GM21576 (cell line): ENCODE results near the gene TDRD9.
A peak's percentile ranks its signal among the peaks of the same experiment; 100 is the strongest.

Experiments used
- ATAC-seq: cut with Tn5 transposase; IDR thresholded peaks from one replicate; pipeline ENCODE4 v1.9.1; 2021; ENCODE audit warnings: mild to moderate bottlenecking, moderate library complexity; ENCODE audit not compliant: unreplicated experiment

Gene TDRD9

GRCh38 chr14:104062281-104062680, 134.0 kb downstream of the TDRD9 start:
- no peak for ATAC-seq

- no peak for ATAC-seq
These were observed 135.7 kb downstream of the TDRD9 start for GRCh38 chr14:104064003-104064402.

- ATAC-seq, result no peak
These were observed 138.0 kb downstream of the TDRD9 start for GRCh38 chr14:104066279-104066678.

DNA sequence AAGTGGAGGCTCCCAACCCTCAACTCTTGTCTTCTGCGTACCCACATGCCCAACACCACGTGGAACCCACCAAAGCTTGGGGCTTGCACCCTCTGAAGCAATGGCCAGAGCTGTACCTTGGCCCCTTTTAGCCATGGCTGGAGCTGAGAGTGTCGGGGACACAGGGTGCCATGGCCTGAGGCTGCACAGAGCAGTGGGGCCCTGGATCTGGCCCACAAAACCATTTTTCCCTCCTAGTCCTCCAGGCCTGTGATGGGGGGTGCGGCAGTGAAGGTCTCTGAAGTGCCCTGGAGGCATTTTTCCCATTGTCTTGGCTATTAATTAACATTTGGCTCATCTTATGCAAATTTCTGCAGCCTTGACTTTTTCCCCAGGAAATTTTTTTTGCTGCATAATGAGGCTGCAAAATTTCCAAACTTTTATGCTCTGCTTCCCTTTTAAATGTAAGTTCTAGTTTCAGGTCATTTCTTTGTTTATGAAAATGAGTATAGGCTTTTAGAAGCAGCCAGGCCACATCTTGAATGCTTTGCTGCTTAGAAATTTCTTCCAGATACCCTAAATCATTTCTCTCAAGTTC, 138.6 kb downstream of the TDRD9 start:
- ATAC-seq, result no peak

DNA sequence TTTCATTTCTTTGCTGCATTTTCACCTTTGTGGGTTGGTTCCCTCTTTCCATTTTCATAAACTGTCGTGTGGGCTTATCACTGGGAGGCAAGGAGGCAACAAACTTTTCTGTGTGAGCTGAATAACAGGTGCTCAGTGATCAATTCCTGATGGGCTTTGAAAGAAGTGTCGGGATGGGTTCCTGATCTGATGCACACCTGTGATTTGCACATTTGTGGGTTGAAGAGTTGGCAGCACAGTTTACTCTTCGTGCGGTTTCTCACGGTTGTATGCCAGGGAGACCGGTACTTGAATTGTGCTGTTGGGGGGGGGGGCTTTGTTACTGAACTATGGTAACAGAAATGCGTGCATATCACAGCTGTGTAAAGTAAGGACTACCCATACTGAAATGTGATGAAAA, 141.3 kb downstream of the TDRD9 start:
- ATAC-seq, result no peak

DNA sequence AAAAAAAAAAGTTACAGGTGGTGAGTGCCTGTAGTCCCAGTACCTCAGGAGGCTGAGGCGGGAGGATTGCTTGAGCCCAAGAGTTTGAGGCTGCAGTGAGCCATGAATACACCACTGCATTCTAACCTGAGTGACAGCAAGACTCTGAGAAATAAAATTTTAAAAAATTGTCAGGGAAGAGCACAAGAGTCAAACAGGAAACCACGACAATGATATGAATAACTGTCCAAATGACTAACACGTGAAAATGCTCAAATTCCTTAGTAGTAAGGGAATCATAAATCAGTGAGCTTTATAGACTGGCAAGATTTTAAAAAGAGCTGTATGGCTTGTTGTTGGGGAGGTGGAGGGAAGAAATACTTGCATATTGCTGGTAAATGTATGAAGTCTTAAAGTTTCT, 144.3 kb downstream of the TDRD9 start:
- no peak for ATAC-seq

- no peak for ATAC-seq
These were observed 145.5 kb downstream of the TDRD9 start for GRCh38 chr14:104073764-104074163.

GRCh38 chr14:104075530-104076151, 147.4 kb downstream of the TDRD9 start:
- no peak for ATAC-seq

DNA sequence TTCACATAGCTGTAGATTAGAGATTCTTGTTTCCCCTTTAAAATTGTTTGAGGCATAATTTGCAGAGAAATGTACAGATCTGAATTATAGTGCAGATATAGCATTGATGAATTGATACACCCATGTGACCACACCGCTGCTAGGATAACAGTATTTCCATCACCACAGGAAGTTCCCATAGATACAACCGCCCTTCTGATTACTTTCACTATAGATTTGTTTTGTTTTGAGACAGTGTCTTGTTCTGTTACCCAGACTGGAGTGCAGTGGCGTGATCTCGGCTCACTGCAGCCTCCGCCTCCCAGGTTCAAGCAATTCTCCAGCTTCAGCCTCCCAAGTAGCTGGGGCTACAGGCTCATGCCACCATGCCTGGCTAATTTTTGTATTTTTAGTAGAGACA, 148.5 kb downstream of the TDRD9 start:
- ATAC-seq, result no peak

GRCh38 chr14:104078031-104078455, 149.8 kb downstream of the TDRD9 start:
- peak; percentile 95 for ATAC-seq

DNA sequence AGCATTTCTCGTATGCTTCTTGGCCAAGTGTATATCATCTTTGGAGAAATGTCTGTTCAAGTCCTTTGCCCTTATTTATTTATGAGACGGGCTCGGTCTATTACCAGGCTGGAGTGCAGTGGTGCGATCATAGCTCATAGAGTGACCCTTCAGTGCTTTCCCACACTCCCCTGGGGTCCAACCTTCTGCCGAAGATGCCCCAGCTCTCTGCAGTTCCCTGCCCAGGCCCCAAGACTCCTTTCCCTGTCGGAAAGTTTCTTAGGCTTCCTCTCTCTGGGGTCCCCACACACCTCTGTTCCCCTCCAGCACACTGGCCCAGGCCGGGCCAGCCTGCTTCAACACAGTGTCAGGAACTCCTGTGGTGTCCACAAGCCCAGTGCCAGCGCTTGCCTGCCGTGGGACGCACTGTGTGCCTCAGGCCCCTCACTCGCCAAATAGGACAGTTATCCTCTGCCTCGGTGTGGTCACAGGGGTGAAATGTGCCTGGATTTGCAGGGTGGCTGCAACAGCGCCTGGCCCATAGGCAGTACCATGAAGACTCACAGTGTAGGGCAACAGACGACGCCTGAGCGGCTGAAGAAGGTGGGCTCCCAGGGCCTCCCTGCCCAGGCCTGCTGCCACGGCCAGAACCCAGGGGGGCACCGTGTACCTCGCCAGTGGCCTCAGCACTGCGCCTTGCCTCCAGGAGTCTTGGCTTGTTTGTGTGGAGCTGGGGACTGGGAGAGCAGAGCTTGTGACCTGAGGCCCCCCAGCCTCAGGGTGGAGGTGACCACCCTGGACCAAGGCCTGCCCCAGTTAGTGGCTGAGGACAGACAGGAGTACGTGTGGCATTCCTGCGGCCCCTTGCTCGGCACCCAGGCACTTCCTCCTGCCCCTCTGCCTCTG, 152.4 kb downstream of the TDRD9 start:
- ATAC-seq, result no peak

DNA sequence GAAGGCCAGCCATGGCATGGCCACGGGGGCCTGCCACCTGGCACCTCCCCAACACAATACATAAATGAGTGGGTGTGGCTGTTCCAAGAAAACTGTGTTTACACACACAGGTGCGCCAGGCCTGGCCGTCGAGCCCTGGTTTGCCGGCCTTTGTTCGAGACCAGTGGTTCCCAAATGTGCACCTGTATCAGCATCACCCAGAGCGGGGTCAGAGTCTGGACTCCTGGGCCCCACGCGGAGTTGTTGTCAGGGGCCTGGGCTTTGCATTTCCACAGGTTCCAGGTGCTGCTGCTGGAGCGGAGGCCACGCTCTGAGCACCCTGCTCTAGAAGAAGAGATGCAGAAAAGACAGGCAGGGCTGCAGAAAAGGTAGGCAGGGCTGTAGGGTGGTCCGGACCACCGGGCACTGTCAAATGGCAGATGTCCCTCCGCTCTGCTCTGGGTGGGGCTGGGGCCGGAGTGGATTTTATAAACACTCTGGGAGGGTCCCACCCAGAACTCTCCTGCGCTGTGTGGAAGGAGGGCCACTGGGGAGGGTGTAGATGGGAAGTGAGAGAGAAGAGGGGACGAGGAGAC, 153.1 kb downstream of the TDRD9 start:
- no peak for ATAC-seq

DNA sequence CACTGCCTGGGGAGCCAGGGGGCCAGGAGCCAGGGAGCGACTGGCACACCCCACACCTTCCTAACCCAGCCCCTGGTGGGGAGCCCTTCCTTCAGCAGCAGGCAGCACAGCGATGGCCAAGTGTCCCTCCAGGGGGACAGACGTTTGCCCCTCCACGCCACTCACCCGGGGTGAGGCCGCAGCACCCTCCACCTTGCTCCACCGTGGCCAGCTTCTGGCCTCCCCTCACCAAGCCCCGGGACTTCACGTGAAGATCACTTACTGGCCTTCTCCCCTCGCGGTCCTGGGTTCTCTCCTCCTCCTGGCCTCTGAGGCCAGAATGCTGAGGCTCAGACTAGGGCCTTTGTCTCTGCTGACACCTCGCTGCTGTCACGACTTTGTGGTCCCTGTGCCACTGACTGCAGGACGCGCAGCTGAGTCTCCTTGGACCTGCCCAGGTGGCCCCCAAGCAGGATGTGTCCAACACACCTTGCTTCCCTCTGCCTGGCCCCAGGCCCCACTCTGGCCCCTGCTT, 153.8 kb downstream of the TDRD9 start:
- ATAC-seq, result no peak

GRCh38 chr14:104082807-104083206, 154.6 kb downstream of the TDRD9 start:
- no peak for ATAC-seq

DNA sequence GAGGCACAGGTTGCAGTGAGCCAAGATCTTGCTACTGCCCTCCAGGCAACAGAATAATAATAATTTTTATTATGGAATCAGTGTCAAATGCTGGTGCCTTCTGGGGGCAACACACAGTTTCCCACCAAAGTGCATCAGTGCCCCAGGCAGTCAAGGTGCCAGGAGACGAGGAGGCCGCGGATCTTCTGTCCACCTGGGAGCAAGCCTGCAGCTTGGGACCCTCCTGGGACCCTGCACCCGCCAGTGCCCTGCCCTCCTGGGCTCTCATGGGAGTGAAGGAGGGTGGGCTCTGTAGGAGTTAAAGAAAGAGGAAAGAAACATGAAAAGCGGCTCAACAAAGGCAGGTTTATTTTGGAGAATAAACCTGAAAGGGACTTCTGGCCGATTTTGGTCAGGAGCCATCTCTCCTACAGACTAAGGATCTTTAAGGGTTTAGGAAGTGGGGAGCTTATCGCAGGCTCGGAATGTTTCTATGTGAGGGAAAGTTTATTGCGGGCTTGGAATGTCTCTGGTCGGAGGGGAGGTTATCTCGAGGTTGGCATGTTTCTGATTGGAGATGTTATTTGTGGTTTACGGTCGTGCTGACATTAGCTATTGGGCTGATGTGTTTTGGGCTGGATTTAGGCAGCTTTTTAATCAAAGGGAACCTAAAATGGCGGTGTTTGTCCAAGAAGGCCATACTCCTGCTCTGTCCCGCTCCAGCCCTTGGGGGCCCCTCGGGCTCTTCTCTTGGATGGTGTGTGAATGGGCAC, 156.2 kb downstream of the TDRD9 start:
- no peak for ATAC-seq

GRCh38 chr14:104085032-104085888, 157.0 kb downstream of the TDRD9 start, which contains the start of gene ASPG:
TSS of gene ASPG (plus strand) at chr14:104085700. CDS start at chr14:104085771, 71 bp downstream.
- ATAC-seq, result no peak

DNA sequence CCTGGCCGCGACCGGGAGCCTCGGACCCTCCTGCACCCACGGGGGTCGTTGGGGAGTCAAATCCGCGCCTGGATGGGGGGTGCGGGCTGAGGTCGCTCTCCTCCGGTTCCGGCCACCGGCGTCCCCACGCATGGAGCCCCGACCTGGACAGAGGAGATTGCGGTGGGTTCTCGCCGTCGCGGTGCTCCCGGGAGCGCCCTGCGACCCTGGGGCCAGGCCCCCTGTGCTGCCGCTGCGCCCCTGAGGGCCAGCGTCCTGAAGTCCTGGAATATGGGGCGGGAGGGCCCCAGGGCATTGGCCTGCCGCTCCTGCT, 157.6 kb downstream of the TDRD9 start:
- ATAC-seq, result no peak

- ATAC-seq, result no peak
These were observed 158.0 kb downstream of the TDRD9 start for GRCh38 chr14:104086210-104086660.

DNA sequence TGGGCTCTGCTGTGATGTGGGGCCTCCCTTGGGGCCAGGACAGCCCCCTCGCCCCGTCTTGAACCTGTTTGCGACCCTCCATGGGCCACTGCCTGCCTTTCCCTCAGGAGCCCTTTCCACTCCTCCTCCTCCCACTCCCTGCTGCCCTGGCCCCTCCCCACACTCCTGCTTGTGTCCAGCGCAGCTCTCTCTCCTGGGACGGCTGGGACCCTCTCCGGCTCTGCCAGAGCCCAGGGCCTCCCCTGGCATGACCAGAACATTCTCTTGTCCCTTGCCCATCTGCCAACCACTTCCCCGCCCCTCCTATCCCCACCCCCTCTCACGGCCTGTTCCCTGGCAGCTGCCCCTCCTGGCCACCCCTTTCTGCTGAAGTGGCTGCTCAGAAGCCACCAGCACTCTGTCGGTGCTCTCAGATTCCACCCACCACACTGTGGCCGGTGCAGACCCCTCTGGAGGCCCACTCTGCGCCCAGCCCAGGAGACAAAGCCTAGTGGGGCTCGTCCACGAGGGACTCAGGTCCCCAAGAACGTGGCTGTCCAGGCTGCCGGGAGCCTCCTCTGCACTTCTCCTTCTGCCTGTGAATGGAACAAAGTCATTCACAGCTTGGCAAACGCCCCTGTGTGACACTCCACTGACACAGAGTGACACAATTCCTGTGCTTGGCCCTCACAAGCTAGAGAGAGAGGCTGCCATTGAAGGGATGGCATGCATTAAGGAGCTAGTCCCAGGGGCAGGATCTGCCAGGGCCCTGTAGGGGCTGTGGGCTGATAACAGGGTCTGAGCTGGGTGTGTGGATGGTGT, 158.6 kb downstream of the TDRD9 start:
- no peak for ATAC-seq
